HG03066 (cell line): Measurements from ENCODE around the gene FGD5.

Experiments
- ATAC-seq: cut with Tn5 transposase; IDR thresholded peaks from one replicate; pipeline ENCODE4 v1.9.1; 2021; ENCODE audit warnings: low read depth; ENCODE audit not compliant: unreplicated experiment

The FGD5 gene

DNA sequence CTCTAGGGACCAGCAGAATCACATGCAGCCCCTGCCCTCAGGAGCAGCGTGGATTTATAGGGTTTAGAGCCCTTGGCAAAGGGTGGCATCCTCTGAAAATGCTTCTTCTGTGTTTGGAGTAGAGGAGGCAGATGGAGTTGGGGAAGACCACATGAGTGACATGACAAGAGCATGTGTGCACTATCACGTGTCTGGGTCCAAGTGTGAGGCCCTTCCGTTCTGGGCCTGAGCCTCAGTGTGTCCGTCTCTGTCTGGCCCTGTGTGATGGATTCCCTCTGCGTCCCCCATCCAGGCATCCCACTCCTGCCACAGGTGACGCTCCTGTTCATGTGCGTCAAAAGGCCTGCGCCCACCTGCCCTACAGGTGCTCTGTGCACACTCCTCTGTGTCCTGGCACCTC is 30.1 kb downstream of the FGD5 start:
- ATAC-seq = no peak

DNA sequence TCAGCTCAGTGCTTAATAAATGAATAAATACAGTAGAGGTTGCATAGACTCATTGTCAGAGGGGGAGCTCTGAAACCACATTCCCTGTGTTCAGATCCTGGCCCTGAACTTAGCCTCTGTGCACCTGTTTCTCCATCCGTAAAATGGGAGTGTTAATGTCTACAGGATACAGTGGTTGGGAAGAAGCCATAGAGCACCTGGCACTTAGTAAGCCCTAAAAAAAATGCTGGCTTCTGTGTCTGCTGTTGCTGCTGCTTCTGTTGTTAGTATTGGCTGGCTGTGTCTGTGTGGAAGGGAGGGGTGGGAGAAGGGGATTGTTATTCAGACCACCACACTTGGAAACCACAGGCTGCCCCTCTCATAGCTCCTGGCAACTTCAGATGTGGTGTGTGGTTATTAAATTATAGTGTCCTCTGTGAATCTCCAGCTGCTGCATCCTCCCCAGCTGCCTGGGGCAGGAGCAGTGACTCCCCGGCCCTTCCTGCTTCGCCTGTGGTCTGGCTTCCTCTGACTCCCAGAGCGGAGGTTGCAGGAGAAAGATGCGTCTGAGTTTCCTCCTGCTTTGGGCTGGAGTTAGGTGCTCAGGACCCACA is 31.0 kb downstream of the FGD5 start:
- no peak for ATAC-seq

DNA sequence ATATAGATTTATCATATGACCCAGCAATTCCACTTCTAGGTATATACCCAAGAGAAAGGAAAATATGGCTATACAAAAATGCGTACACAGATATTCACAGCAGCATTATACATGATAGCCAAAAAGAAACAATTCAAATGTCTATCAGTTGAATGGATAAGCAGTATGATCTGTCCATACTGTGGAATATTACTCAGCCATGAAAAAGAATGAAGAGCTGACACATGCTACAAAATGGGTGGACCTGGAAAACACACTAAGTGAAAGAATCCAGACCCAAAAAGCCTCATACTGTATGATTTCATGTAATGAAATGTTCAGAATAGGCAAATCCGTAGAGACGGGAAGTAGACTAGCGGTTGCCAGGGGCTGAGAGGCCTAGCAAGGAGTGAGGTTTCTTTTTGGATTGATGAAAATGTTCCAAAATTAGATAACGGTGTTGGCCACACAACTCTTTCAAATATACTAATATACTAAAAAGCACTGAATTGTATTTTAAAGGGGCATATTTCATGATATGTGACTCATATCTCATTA is 33.4 kb downstream of the FGD5 start:
- no peak for ATAC-seq

DNA sequence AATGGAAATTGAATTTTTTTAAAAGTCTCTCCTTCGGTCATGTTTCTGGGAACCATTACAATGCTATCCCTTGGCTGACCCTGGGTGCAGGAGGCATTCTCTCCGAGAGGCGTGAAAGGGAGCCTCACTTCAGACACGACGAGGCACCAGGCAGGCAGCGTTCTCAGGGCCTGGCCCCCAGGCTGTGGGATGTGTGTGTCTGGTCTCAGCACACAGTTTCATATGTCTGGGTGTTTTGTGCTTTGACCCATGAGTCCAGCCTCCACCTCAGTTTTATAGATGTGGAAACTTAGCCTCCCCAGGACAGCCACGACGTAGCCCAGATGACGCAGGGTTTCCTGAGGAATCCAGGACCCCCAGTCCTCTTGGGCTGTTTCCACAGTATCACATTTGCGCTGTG is 34.0 kb downstream of the FGD5 start:
- ATAC-seq = no peak

DNA sequence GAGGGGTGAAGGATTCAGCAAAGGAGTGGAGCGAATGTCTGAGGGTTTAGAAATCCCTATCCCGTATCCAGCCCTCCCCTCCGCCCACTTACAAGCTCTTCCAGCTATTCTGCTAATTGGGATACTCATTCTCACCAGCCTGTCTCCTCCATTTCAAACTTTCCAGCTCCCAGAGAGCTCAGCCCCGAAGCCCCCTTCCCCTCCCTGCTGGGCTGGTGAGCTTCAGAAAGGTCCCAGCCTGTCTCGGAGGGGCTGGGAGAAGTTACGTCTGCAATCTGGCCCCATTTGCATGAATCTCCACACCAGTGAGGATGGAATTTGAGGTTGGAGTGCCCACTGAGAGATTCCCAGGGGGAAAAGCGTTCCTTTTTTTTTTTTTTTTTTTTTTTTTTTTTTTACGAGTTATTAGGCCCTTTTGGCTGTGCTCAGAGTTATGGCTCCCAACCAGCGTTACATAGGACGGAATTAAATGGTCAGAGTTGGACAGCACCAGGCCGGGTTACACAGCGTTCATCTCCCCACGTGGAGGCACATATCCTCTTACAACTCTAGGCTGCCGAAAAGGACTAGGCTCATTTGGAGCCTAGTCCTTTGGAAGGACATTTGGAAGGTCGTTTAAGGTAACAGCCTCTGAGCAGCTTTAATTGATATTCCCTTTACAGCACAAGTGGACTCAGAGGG is 34.6 kb downstream of the FGD5 start:
- no peak for ATAC-seq

DNA sequence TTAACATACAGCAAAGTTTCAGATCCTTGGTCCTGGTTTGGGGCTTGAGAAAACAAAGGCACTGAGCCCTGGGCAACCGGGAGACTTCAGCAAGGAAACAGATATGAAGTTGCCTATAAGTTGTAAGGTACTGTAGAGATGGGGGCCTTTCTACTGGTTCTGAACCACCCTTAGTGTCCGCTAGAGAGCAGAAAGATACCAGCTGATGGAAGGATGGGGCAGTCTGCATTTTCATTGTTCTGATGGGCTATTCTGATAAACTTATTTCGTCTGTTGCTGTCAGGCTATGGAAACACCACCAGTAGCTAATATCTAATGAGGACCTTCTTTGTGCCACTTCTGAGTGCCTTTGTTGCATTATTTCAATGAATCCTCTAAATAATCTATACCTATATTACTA is 38.7 kb downstream of the FGD5 start:
- ATAC-seq = no peak

DNA sequence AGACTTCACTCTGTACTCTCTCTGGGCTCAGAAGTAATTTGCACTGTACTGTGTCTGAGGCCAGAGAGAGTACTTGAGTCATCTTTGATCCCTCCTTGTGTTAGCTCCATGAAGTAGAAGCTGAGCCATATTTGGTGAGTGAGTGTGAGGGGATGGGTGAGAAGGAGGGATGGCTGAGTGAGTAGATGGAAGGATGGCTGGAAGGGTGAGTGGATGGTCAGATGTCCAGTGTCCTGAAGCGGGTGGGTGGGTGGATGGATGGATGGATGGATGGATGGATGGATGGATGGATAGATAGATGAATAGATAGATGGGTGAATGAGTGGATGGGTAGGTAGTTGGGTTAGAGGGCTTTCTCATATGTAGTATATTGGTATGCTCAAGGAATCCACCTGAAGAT is 39.3 kb downstream of the FGD5 start:
- no peak for ATAC-seq

DNA sequence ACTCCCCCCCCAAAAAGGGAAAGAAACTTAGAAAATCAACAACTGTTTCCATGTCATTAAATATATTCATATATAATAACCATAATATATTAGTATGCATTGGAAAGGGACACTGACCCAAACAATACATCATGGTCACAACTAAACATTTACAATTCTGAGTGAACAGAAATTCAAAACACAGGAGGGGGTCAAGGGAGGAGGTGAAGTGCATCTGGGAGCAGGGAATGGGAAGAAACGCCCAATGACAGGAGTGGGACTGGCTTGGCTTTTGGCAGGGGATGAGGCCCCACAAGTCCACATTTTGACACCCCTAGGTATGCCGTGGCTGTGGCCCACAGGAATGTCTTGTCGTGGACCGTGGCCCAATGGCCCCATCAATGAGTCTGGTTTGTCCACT is 41.1 kb downstream of the FGD5 start:
- no peak for ATAC-seq

DNA sequence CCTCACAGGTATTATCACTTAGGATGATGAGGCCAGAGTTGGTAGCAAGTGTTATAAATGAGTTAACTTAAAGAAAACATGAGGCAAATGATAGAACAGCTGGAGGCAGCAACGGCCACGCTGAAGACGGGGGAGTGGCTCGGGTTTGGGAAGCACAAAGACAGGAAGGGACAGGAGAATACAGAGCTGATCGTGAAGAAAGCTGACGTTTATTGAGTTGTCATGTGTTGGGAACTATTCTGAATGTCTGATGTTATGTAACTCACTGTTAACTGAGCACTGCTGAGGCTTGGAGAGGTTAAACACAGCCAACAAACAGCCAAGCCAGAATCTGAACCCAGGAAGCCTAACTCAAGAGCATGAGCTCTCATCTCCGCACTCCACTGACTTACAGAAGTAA is 42.3 kb downstream of the FGD5 start:
- ATAC-seq = no peak

DNA sequence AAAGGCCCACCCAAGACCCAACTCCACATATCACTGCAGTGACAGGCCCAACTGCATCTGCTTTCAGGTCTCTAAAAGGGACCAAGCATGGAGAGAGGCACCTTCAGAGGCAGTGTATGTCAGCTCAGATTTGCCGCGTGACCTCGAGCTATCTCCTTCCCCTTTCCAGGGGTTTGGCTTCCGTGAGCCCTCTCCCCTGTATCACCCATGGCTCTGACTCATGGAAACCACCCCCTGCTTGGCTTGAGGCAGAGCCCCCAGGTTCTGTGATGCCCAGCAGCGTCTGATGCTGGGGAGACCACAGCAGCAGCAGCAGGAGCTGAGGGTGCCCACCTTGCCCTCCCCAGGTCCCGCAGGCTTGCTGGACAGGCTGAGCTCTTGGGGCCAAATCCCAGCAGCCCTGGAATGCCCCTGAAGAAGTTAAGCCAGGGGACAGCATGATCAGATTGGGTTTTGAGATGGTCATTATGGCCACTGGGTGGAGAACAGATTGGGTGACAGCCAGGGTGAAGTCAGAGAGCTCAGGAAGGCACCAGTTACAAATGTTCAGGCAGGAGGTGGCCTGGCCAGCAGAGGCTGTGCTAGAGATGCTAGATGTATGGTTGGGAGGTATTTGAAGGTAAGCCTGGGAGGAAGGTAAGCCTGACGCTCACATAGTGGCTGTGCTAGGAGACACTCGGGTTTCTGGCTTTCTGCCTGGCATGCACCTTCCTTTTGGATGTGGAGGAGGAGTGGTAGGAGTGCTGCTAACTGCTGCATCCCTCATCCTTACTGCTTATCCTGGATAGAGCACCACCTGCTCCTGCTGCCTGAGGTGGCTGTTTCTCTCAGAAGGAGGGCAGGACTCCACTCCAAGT is 42.9 kb downstream of the FGD5 start:
- ATAC-seq = no peak

DNA sequence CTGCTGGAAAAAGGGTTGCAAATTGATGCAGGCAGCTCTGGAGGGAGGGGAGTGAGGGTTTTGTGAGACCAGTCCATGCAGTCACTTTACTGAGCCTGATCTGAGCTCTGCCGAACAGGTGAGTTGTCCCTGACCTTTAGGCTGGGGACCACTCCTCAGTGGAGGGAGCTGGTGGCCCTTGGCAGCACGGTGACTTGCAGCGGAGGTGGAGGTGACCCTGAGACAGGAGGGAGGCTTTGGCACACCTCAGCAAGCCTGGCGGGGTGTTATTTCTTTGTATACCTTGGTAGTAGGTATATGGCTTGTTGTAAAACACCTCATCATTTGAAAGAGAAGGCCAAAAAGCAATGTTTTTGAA is 43.5 kb downstream of the FGD5 start:
- ATAC-seq = no peak

DNA sequence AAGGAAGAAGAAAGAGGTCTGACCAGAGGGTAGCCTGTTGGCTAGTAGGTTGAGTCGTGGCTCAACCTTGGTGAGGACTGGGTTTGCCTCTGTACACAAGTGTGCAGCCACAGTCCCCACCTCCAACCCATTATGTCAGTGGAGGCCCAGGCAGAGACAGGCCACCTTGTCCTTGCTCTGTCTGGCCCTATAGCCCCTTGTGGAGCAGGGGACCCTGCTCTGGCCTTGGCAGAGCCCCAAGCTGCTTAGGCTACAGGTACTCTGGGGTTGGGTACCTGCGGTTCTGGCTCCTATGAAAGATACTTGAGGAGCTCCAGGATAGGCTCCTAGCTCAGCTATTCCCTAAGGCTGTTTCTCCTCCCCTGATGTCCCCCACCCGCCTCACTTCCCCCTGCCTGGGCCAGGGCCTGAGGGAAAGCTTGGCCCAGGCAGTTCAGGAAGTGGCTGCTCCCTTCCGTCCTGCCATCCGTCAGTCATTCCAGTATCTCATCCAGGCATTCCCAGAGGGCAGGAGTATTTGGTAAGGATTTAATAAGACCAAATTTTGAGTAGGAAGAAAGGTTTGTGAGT is 44.0 kb downstream of the FGD5 start:
- ATAC-seq = no peak

DNA sequence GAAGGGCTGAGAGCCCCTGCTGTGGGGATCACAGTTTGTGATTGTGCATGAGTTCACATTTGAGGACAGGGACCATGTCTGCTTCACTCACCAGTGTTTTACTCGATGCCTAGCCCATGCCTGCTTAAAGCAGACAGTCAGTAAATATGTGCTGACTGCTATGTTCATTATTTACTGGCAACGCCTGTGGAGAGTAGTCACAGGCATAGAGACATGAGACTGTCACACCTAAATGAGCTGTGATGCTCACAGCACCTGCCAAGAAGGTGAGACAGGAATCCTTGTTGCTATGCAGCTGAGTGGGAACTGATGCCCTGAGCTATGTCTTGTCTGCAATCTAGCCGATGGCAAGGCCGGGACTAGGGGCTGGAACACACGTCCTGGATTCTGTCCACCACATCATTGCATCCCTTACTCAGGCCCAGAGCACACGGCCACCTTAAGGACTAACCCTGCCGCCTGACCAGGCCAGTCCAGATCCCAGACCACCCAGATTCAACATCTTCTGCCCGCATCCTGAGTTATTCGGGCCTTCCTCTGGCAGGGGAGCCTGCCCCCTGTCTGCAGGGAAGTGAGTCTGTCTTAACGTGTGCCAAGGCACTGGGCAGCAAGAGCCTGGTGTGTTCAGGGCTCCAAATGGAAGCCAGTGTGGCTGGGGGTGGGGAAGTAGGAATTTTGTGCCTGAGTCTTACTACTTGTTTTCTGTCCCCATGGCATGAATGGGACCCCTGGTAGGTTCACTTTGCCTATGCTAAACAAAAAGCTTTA is 44.8 kb downstream of the FGD5 start:
- no peak for ATAC-seq

DNA sequence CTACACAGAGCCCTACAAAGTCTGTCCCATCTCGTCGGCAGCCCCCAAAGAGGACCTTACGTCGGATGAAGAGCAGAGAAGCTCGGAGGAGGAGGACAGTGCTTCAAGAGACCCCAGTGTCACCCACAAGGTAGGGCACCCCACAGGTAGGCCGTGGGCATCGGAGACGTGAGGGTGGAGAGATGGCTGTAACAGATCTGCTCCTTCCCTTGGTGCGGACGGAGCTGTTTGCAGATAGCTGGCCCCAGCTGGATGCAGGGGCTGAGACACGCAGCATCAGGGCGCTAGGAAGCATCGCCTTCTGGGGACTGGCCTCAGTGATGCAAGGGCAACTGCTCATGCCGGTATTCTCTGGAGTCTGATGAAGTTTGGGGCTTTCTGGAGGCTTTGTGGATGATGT is 45.4 kb downstream of the FGD5 start:
- no peak for ATAC-seq

DNA sequence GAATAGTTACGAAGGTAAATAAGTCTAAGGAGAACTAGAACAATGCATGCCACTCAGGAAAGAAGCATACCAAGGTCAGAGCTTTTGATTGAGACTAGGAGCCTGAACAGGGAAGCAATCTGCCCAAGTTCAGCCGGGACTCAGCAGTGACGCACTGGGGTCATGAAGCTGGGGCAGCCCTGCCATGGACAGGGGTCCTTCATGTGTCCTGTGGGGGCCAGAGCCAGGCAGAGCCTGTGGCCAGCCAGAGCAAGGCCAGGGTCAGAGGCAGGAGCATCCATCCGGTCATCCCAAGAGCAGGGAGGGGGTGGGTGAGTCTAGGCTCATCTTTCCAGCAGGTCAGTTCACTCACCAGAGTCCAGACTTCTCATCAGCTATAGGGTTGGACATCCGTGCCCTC is 47.9 kb downstream of the FGD5 start:
- no peak for ATAC-seq

DNA sequence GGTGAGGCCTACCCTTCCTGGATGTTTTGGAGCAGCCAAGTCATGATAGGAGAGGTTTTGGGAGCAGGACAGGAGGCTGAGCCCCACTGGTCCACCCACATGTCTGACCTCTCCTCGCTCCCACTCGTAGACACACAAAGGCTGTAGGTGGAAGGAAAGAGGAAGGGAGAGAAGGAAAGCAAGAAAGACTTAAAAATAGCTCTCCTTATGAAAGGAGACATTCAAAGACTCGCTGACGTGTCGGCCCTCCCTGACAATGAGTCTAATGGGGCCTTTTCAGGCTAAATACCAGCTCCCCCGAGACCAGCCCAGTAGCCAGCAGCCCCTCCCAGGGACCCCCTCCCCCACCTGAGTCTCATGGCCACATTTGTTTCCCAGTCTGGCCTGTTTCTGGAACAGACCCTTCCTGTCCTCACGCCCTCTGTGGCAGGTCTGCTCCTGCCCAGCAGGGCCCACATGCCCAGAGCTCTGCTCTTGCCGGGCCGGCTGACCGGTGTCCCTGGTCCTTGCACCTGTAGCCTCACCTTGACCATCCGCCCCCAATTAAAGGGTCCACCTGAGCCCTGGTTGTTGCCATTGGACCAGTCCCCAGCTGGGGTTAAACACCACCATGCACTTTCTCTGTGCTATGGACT is 49.3 kb downstream of the FGD5 start:
- no peak for ATAC-seq

DNA sequence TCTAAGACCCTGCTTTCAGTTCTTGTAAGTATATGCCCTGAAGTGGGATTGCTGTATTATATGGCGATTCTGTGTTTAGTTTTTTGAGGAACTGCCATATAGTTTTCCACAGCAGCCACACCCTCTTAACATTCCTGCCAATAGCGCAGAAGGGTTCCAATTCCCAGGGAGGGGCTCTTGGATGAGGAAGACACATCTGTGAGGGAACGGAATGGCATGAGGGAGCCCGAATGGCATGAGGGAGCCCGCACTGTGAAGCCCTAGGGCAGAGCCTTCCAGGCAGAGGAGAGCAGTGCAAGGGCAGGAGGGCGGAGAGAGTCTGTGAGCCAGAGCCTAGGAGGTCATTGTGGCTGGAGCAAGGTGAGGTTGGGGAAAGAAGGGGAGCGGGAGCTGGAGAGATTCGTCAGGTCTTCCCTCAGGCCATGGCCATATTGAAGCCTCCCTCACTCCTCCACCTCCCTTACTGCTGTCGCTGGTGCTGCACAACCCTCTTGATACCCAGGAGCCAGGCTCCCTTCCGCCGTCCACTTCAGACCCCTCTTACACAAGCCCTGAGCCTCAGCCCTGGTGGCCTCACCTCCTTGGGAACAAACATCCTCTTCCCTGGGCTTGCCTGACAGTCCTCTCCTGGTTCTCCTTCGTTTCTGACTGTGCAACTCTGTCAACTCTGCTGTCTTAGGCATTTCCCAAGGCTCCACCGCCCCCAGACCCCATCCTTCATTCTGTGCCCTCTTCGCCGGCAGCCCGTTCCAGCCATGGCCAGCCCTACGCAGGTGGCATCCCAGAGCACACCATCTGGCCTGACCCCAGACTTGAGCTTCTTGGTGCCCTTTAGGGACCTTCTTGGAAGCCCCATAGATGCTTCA is 51.4 kb downstream of the FGD5 start:
- ATAC-seq = no peak

DNA sequence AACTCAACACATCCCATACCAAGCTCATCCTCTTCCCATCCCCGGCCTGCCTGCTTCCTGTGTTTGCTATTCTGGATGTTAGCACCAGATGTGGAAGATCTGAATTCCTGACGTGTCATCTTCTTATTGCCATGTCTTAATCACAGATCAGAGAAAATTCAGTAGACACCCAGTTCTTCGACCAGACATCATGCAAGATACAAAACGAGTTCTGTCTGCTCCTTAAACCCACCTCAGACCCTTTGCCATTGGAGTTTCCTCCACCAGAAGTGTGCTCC is 52.0 kb downstream of the FGD5 start:
- no peak for ATAC-seq

DNA sequence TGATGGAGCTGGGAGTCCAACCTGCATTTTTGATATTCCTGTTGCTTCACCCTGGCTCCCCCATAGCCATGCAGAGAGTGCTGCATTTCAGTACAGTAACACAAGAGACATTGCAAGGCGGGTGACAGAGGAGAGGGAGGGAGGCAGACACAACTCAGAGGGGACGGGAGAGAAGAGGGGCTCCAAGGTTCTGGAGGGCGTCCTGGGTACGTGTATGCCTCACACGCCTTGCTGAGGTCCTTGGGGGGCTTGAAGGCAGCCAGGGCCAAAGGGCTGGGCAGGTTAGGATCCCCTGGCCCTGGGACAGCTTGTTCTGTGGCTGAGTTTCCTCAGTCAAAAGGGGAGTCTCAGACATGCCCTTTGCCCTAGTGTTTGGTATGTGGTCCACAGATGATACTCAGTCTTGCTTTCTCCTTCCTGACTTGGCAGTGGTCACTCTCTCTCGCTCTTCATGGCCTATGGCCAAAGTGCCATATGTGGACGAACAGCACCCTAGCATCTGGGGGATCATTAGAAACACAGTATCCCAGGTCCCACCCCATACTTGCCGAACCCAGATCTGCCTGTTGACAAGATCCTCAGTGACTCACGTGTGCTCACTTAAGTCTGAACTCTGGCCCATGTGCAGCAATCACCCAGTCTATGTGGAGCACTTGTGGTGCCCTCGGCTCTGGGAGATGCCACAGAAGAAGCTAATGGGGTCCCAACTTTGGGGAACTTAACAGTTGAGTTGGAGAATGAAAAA is 52.9 kb downstream of the FGD5 start:
- ATAC-seq = no peak
